WTC11 (cell line): ENCODE measurements around the gene CCDC60. TPM values are rescaled to one million over a fixed set of nuclear protein-coding genes. Genes with fewer than 3 reads are reported as not detected.

Experiments
- ATAC-seq: fragments of 200-7000 bp; cut with Tn5 transposase; 2 replicates; pipeline ENCODE4 v1.10.0; 2021; ENCODE audit warnings: mild to moderate bottlenecking, moderate library complexity
- CTCF ChIA-PET: fragments of 300-600 bp; sonication (Branson Sonifier 250); formaldehyde crosslinking; loops from one replicate; lab custom pipeline; 2021; ENCODE audit warnings: antibody characterized with exemption; lab: Charles Lee
- POLR2A ChIA-PET: fragments of 350-600 bp; sonication (Branson Sonifier 250); formaldehyde crosslinking; loops from one replicate; lab custom pipeline; 2021; ENCODE audit warnings: antibody characterized with exemption; lab: Charles Lee
- DNase-seq: peaks from one replicate; pipeline ENCODE4 v3.0.0; 2021; ENCODE audit warnings: low spot score
- H3K27ac Mint-ChIP-seq: 2 replicates; pipeline ENCODE4 v1.8.0; 2021; ENCODE audit warnings: mixed read lengths
- H3K27me3 Mint-ChIP-seq: 2 replicates; pipeline ENCODE4 v1.8.0; 2021; ENCODE audit warnings: low read depth, mild to moderate bottlenecking, moderate library complexity, mixed read lengths
- H3K36me3 Mint-ChIP-seq: 2 replicates; pipeline ENCODE4 v1.8.0; 2021; ENCODE audit warnings: mixed read lengths
- H3K4me1 Mint-ChIP-seq: 2 replicates; pipeline ENCODE4 v1.8.0; 2022; ENCODE audit warnings: mixed read lengths
- H3K4me3 Mint-ChIP-seq: 2 replicates; pipeline ENCODE4 v1.8.0; 2021; ENCODE audit warnings: mild to moderate bottlenecking, moderate library complexity, mixed read lengths
- H3K9me3 Mint-ChIP-seq: 2 replicates; pipeline ENCODE4 v1.8.0; 2021; ENCODE audit warnings: mixed read lengths
- ESRRA ChIP-seq: sonication (generic); formaldehyde crosslinking; IDR thresholded peaks from 2 replicates; pipeline ENCODE4 v1.8.1; 2022; ENCODE audit warnings: mild to moderate bottlenecking, missing genetic modification reagents, borderline replicate concordance
- FOXP1 ChIP-seq: sonication (generic); formaldehyde crosslinking; IDR thresholded peaks from 2 replicates; pipeline ENCODE4 v1.8.0; 2022; ENCODE audit warnings: missing genetic modification reagents, mild to moderate bottlenecking, moderate library complexity, borderline replicate concordance
- MXD4 ChIP-seq: fragments of 250-450 bp; sonication (Bioruptor Pico); IDR thresholded peaks from 2 replicates; pipeline ENCODE4 v1.8.0; 2021; ENCODE audit warnings: mild to moderate bottlenecking, moderate library complexity, borderline replicate concordance
- MYBL2 ChIP-seq: sonication (generic); formaldehyde crosslinking; IDR thresholded peaks from 2 replicates; pipeline ENCODE4 v1.8.1; 2023; ENCODE audit warnings: mild to moderate bottlenecking, moderate library complexity, missing genetic modification reagents
- NFE2L1 ChIP-seq: sonication (generic); formaldehyde crosslinking; IDR thresholded peaks from 2 replicates; pipeline ENCODE4 v1.8.1; 2023; ENCODE audit warnings: missing genetic modification reagents
- NR2C2 ChIP-seq: sonication (generic); formaldehyde crosslinking; IDR thresholded peaks from 2 replicates; pipeline ENCODE4 v1.8.0; 2022; ENCODE audit warnings: mild to moderate bottlenecking, missing genetic modification reagents
- RORB ChIP-seq: fragments of 250-450 bp; sonication (Bioruptor Pico); IDR thresholded peaks from 2 replicates; pipeline ENCODE4 v1.9.0; 2021; ENCODE audit warnings: mild to moderate bottlenecking
- TP53 ChIP-seq: sonication (generic); formaldehyde crosslinking; IDR thresholded peaks from 2 replicates; pipeline ENCODE4 v1.8.1; 2023; ENCODE audit warnings: mild to moderate bottlenecking, missing genetic modification reagents
- ZNF121 ChIP-seq: sonication (generic); formaldehyde crosslinking; IDR thresholded peaks from 2 replicates; pipeline ENCODE4 v1.8.0; 2023; ENCODE audit warnings: missing genetic modification reagents
- ZNF232 ChIP-seq: sonication (generic); formaldehyde crosslinking; IDR thresholded peaks from 2 replicates; pipeline ENCODE4 v1.8.0; 2022; ENCODE audit warnings: mild to moderate bottlenecking, missing genetic modification reagents
- ZNF423 ChIP-seq: fragments of 250-450 bp; sonication (Bioruptor Pico); IDR thresholded peaks from 2 replicates; pipeline ENCODE4 v2.1.2; 2022; ENCODE audit warnings: mild to moderate bottlenecking, moderate library complexity
- ZNF671 ChIP-seq: fragments of 250-450 bp; sonication (Bioruptor Pico); IDR thresholded peaks from 2 replicates; pipeline ENCODE4 v1.8.0; 2021; ENCODE audit warnings: mild to moderate bottlenecking
- total RNA-seq: library from RNA; stranded (reverse); gene quantifications from 3 replicates; pipeline ENCODE4 v1.2.3, GENCODE V29; 2021
- TF ChIP-seq, protein P1 (sequence below): sonication (generic); formaldehyde crosslinking; IDR thresholded peaks from 2 replicates; pipeline ENCODE4 v1.8.0; 2022; ENCODE audit warnings: mild to moderate bottlenecking, missing genetic modification reagents
- TF ChIP-seq, protein P2 (sequence below): fragments of 250-450 bp; sonication (Bioruptor Pico); IDR thresholded peaks from 2 replicates; pipeline ENCODE4 v1.9.0; 2021; ENCODE audit warnings: mild to moderate bottlenecking
- TF ChIP-seq, protein P3 (sequence below): fragments of 250-450 bp; sonication (Bioruptor Pico); conservative IDR thresholded peaks from 2 replicates; pipeline ENCODE4 v1.9.0; 2021; ENCODE audit warnings: mild to moderate bottlenecking
- TF ChIP-seq, protein P4 (sequence below): sonication (generic); formaldehyde crosslinking; IDR thresholded peaks from 2 replicates; pipeline ENCODE4 v1.8.1; 2023; ENCODE audit warnings: mild to moderate bottlenecking, missing genetic modification reagents, moderate library complexity
- TF ChIP-seq, protein P5 (sequence below): sonication (generic); formaldehyde crosslinking; conservative IDR thresholded peaks from 2 replicates; pipeline ENCODE4 v1.8.1; 2023; ENCODE audit warnings: mild to moderate bottlenecking, low read depth, missing genetic modification reagents, moderate library complexity
- TF ChIP-seq, protein P6 (sequence below): sonication (generic); formaldehyde crosslinking; IDR thresholded peaks from 2 replicates; pipeline ENCODE4 v1.8.1; 2022; ENCODE audit warnings: low read depth, mild to moderate bottlenecking, moderate library complexity, missing genetic modification reagents, borderline replicate concordance
- TF ChIP-seq, protein P7 (sequence below): sonication (generic); formaldehyde crosslinking; IDR thresholded peaks from 2 replicates; pipeline ENCODE4 v1.8.0; 2023; ENCODE audit warnings: missing genetic modification reagents
- TF ChIP-seq, protein P8 (sequence below): sonication (generic); formaldehyde crosslinking; IDR thresholded peaks from 2 replicates; pipeline ENCODE4 v1.8.1; 2022; ENCODE audit warnings: missing genetic modification reagents, borderline replicate concordance
- TF ChIP-seq, protein P9 (sequence below): sonication (generic); formaldehyde crosslinking; IDR thresholded peaks from 2 replicates; pipeline ENCODE4 v1.8.0; 2022; ENCODE audit warnings: mild to moderate bottlenecking, missing genetic modification reagents

CCDC60 gene
- total RNA-seq, 1 experiment from 2014 or later = 1.1 TPM

DNA sequence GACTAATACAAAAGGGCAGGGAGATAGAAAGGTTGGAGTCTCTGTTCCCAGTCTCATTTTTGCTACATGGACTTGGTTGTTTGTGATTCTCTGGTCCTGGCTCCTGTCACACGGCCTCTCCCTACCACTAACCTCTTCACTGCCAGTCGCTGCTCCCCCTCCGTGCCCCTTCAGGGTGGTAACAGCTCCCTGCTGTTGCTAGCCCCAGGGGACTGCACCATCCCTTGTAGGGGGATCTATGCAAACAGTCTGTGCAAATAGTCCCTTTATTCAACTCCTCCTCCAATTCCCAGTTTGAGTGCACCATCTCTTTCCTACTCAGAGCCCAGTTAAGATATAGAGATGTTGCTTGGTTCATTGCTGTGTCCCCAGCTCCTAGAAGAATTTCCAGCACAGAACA, 51.1 kb downstream of the CCDC60 start:
- peaks cover 2% of the 10 kb centered on the region for H3K27me3 Mint-ChIP-seq
- CTCF ChIA-PET = interaction anchor here (1.3 kb wide), 1 partner anchor 27 kb away, joined by 4 read pairs; no protein-coding TSS in a partner anchor
- H3K27ac Mint-ChIP-seq = no peak overlapping the region

DNA sequence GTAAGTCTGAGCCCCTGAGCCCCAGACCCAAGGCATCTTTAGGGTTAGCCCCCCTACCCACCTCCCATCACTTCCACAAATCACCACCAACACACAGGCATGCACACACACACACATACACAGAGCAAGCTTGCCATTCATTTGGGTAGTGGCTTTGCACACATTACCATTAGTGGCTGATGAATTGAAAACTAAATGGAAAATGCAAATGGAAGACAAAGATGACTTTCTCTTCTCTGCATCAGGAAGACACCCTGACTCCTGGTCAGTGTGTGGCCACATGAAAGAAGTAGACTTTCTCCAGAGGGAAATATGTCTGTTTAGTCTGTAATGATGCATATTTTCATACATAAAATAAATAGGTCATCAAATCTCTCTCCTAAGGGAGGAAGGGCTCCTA, 55.2 kb downstream of the CCDC60 start:
- no peak overlapping the region for H3K4me3 Mint-ChIP-seq
- H3K4me1 Mint-ChIP-seq = peaks cover 60% of the 10 kb centered on the region
- no peaks in the 10 kb centered on the region for H3K27me3 Mint-ChIP-seq
- ChIA-PET POLR2A (no interaction called here), CTCF (no interaction called here)
- H3K9me3 Mint-ChIP-seq = peaks cover 14% of the 10 kb centered on the region
- DNase-seq = no peak
- TF ChIP-seq MXD4 (CRISPR knock-in tag) (no peak), ZNF232 (CRISPR knock-in tag) (no peak), ESRRA (no peak), RORB (no peak), ZNF671 (CRISPR knock-in tag) (no peak), ZNF121 (CRISPR knock-in tag) (no peak), MYBL2 (no peak), FOXP1 (CRISPR knock-in tag) (no peak), NR2C2 (no peak), TP53 (CRISPR knock-in tag) (no peak), NFE2L1 (no peak)
- TF ChIP-seq, protein P1, sequence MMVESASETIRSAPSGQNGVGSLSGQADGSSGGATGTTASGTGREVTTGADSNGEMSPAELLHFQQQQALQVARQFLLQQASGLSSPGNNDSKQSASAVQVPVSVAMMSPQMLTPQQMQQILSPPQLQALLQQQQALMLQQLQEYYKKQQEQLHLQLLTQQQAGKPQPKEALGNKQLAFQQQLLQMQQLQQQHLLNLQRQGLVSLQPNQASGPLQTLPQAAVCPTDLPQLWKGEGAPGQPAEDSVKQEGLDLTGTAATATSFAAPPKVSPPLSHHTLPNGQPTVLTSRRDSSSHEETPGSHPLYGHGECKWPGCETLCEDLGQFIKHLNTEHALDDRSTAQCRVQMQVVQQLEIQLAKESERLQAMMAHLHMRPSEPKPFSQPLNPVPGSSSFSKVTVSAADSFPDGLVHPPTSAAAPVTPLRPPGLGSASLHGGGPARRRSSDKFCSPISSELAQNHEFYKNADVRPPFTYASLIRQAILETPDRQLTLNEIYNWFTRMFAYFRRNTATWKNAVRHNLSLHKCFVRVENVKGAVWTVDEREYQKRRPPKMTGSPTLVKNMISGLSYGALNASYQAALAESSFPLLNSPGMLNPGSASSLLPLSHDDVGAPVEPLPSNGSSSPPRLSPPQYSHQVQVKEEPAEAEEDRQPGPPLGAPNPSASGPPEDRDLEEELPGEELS = no peak
- TF ChIP-seq, protein P2, sequence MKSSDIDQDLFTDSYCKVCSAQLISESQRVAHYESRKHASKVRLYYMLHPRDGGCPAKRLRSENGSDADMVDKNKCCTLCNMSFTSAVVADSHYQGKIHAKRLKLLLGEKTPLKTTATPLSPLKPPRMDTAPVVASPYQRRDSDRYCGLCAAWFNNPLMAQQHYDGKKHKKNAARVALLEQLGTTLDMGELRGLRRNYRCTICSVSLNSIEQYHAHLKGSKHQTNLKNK (CRISPR knock-in tag) = no peak
- TF ChIP-seq, protein P3, sequence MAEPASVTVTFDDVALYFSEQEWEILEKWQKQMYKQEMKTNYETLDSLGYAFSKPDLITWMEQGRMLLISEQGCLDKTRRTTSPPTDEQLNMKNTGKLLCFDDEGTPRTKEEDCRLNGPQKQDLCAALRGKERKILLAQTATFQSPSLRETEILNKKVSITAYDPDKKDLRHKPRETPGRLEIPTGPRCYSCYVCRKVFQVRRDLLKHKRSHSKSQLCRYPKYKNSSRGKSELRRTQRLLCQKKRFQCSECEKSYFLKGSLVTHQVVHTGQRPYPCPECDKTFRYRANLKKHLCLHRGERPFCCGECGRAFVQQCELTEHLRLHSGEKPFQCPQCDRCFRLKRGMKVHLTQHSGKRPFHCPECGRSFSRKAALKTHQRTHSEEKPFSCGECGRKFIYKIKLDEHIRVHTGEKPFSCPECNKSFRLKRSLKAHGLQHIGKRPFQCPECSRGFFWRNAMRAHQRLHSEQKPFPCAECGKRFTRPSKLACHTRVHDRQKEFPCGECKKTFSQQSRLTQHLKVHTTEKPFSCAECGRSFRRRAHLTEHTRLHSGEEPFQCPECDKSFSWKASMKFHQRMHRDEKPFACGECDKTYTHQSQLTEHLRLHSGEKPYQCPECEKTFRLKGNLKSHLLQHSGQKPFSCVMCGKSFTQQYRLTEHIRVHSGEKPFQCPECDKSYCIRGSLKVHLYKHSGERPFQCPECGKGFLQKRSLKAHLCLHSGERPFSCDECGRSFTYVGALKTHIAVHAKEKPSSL (CRISPR knock-in tag) = no peak
- TF ChIP-seq, protein P4, sequence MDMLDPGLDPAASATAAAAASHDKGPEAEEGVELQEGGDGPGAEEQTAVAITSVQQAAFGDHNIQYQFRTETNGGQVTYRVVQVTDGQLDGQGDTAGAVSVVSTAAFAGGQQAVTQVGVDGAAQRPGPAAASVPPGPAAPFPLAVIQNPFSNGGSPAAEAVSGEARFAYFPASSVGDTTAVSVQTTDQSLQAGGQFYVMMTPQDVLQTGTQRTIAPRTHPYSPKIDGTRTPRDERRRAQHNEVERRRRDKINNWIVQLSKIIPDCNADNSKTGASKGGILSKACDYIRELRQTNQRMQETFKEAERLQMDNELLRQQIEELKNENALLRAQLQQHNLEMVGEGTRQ = no peak
- TF ChIP-seq, protein P5, sequence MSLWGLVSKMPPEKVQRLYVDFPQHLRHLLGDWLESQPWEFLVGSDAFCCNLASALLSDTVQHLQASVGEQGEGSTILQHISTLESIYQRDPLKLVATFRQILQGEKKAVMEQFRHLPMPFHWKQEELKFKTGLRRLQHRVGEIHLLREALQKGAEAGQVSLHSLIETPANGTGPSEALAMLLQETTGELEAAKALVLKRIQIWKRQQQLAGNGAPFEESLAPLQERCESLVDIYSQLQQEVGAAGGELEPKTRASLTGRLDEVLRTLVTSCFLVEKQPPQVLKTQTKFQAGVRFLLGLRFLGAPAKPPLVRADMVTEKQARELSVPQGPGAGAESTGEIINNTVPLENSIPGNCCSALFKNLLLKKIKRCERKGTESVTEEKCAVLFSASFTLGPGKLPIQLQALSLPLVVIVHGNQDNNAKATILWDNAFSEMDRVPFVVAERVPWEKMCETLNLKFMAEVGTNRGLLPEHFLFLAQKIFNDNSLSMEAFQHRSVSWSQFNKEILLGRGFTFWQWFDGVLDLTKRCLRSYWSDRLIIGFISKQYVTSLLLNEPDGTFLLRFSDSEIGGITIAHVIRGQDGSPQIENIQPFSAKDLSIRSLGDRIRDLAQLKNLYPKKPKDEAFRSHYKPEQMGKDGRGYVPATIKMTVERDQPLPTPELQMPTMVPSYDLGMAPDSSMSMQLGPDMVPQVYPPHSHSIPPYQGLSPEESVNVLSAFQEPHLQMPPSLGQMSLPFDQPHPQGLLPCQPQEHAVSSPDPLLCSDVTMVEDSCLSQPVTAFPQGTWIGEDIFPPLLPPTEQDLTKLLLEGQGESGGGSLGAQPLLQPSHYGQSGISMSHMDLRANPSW = no peak
- TF ChIP-seq, protein P6, sequence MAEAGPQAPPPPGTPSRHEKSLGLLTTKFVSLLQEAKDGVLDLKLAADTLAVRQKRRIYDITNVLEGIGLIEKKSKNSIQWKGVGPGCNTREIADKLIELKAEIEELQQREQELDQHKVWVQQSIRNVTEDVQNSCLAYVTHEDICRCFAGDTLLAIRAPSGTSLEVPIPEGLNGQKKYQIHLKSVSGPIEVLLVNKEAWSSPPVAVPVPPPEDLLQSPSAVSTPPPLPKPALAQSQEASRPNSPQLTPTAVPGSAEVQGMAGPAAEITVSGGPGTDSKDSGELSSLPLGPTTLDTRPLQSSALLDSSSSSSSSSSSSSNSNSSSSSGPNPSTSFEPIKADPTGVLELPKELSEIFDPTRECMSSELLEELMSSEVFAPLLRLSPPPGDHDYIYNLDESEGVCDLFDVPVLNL = no peak
- TF ChIP-seq, protein P7, sequence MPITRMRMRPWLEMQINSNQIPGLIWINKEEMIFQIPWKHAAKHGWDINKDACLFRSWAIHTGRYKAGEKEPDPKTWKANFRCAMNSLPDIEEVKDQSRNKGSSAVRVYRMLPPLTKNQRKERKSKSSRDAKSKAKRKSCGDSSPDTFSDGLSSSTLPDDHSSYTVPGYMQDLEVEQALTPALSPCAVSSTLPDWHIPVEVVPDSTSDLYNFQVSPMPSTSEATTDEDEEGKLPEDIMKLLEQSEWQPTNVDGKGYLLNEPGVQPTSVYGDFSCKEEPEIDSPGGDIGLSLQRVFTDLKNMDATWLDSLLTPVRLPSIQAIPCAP (CRISPR knock-in tag) = no peak
- TF ChIP-seq, protein P8, sequence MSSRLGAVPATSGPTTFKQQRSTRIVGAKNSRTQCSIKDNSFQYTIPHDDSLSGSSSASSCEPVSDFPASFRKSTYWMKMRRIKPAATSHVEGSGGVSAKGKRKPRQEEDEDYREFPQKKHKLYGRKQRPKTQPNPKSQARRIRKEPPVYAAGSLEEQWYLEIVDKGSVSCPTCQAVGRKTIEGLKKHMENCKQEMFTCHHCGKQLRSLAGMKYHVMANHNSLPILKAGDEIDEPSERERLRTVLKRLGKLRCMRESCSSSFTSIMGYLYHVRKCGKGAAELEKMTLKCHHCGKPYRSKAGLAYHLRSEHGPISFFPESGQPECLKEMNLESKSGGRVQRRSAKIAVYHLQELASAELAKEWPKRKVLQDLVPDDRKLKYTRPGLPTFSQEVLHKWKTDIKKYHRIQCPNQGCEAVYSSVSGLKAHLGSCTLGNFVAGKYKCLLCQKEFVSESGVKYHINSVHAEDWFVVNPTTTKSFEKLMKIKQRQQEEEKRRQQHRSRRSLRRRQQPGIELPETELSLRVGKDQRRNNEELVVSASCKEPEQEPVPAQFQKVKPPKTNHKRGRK (CRISPR knock-in tag) = no peak
- 0 out of 2 replicates have a peak, but pooled peaks cover 3% of the 10 kb centered on the region for H3K36me3 Mint-ChIP-seq
- no peak for ATAC-seq
- H3K27ac Mint-ChIP-seq = no peak overlapping the region

More for the DNA sequence above, 51.1 kb downstream of the CCDC60 start:
- TF ChIP-seq, protein P9, sequence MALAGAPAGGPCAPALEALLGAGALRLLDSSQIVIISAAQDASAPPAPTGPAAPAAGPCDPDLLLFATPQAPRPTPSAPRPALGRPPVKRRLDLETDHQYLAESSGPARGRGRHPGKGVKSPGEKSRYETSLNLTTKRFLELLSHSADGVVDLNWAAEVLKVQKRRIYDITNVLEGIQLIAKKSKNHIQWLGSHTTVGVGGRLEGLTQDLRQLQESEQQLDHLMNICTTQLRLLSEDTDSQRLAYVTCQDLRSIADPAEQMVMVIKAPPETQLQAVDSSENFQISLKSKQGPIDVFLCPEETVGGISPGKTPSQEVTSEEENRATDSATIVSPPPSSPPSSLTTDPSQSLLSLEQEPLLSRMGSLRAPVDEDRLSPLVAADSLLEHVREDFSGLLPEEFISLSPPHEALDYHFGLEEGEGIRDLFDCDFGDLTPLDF (CRISPR knock-in tag) = no peak
- TF ChIP-seq ZNF423 (CRISPR knock-in tag) = peak; percentile 61; the same call in 1 of the 2 replicates
- DNase-seq (no peak), ATAC-seq (no peak)
- 0 out of 2 replicates have a peak, but pooled peaks cover 3% of the 10 kb centered on the region for H3K36me3 Mint-ChIP-seq
- H3K9me3 Mint-ChIP-seq = peaks cover 26% of the 10 kb centered on the region
- peaks cover 51% of the 10 kb centered on the region for H3K4me1 Mint-ChIP-seq
- POLR2A ChIA-PET = no interaction called here
- no peak overlapping the region for H3K4me3 Mint-ChIP-seq
